Measurements from ENCODE around the gene INPP5A.
A peak's percentile ranks its signal among the peaks of the same experiment; 100 is the strongest.
"Not testable (repeated sequence)": the region's sequence is repeated elsewhere in the genome, so short reads cannot be mapped to it uniquely, and the experiment has no call there.

The INPP5A gene

DNA sequence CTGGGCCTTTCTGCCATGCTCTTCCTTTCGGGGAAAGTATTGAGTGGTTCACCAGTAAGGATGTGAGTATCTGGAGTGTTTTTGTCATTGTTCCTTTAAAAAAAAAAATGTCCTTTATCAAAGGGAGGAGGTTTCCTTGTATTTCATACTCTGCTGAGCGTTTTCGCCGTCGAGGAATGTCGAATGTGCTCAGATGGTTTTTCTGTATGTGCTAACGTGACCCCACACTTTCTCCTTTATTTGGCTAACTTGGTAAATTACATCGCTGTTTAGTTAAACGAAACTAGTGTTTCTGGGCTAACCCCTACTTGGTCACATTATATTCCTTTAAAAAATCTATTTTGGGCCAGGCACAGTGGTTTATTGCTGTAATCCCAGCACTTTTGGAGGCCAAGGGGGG is 45.9 kb downstream of the INPP5A start:
- ATAC-seq = no peak

DNA sequence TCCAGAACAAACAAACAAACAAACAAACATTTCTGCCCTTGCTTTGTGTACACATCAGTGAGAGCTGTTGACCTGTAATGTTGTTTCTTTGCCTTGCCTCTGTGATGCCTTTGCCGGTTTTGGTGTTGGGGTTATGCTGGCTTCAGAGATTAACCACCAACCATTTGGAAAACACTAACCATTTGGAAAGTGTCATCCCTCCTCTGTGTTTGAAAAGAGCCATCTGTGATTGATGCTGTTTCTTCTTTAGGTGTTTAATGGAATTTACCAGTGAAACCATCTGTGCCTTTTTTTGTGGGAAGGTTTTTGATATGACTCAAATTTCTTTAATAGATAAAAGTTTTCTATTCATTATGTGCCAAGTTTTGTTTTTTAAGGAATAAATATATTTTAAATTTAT is 46.5 kb downstream of the INPP5A start:
- ATAC-seq = no peak

DNA sequence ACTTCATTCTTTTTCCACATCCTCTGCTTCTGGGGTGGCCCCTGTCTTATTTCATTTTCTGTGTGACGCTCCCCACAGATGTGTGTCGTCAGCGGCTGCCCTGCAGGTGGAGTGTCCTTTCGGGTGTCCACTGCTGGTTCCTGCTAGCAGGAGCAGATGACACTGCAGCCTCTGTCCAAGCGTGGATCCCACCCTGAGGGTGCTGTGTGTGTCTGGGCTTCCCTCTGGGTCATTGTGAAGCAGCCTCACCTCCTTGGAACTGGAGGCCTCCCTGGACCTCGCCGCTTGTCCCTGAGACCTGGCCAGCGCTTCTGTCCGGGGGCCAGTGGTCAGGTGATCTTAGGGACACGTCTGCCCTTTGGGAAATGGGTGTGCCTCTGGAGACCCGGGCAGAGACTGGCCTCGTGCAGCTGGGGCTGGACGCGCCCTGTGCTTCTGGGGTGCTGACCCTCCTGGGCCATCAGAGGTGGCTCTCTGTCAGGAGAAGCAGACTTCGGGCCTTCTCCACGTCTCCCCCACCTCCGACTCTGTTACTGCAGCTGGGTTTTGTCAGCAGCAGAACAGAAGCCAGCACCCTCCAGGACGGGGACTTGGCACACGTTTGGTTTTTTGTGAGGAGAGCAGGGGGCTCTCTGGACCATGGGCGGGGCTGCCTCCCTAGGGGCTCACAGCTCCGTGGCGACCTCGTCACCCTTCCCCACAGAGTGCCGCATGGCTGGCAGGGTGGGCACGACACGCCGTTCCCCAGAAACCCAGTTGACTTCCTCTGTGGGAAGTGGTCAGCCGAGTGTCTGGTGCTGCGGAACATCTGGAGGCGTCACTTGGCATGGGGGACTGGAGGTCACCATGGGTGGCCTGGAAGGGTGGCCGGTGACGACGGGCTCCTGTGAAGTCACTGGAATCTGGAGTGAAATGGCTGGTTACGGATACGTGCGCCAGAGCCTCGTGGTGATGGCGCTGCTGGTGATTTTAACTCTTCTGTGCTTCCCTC is 48.4 kb downstream of the INPP5A start:
- ATAC-seq = no peak

DNA sequence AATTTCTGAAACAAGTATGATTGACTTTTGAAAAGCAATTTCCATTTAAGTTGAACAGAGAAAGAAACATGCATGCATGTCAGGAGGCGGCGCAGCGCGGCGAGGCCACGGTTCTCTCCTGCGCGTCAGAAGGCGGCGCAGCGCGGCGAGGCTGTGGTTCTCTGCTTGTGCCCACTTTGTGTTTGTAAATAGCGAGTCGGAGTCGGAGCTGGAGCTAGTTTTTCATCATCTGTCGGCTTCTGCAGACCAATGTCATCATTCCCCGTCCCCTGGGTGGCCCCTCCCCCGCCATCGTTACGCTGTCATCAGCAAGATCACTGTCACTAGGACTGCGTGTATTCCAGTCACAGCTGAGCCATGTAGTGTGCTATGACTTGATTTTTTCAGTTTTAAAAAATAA is 49.2 kb downstream of the INPP5A start:
- no peak for ATAC-seq

DNA sequence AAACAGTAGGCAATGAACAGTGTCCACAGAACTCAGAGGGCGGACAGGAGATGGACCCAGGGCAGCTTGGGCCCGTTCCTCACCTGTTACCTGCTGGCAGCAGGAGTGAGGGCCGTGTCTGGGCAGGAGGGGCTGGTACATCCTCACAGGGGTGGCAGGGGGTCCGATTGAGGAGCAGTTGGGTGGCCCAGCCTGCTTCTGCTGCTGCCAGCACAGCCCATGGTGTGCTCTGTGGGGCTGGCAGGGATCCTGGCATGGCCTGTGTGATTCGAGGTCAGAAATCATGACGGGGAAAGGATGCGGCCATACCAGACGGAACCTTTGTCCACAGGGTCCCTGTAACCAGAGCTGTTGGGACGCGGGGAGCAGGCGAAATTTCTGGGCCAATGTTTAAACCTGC is 49.6 kb downstream of the INPP5A start:
- no peak for ATAC-seq

DNA sequence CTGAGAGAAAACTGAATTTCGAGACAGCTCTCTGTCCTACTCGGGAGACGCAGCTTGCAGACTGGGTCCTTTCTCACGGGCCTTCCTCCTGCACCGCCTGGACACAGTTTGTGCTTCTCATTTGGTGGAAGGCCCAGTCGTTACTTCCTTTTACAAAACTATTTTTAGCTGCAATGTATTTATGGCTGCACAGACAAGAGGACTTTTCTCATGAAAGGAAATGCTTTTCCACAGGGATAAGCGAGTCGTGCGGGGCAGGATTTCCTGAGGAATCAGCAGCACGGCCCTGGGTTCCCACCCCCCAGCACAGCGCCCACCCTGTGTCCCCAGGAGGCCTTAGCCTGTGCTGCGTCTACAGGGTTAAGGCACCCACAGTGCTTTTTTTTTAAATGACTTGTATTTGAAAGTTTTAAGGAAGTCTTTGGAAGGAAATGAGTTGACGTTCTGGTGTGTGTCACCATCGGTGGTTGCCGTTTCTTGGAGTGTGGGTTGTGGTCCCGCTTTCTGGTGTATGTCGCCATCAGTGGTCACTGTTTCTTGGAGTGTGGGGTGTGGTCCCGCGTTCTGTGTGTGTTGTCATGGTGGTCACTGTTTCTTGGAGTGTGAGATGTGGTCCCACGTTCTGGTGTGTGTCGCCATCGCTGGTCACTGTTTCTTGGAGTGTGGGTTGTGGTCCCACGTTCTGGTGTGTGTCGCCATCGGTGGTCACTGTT is 50.9 kb downstream of the INPP5A start:
- ATAC-seq = peak; percentile 4 to 19

DNA sequence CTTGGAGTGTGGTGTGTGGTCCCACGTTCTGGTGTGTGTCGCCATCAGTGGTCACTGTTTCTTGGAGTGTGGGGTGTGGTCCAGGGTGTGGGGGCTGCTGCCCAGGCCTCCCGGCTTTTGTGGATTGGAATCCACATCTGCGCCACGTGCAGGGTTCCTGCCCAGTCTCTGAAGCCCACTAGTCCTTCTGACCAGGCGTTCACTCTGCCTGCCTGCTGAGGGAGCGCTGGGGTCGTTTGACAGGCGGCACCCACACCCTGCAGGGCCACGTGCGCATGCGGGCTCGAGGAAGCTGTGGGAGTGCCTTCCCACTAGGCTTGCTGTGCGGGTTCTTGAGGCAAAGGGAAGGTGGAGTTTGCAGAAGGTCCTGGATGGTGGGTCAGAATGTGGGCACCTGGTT is 51.4 kb downstream of the INPP5A start:
- ATAC-seq = no peak

DNA sequence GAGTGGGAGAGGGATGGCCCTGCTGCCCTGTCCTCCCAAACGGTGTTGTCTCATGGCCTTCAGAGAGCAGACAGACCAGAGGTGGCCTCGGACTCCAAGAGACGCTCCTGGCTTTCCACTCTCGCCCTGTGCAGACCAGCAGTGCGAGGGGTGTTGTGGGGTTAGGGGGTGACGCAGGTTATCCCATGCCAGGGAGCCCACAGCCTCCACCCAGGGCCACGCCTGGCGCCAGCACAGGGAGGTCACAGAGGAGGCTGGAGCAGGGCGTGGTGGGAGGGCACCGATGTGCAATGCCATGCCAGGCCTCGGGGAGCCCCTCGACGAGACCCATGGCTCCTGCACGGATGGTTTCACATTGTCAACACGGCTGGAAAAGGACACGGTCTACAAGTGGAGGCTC is 52.1 kb downstream of the INPP5A start:
- no peak for ATAC-seq

DNA sequence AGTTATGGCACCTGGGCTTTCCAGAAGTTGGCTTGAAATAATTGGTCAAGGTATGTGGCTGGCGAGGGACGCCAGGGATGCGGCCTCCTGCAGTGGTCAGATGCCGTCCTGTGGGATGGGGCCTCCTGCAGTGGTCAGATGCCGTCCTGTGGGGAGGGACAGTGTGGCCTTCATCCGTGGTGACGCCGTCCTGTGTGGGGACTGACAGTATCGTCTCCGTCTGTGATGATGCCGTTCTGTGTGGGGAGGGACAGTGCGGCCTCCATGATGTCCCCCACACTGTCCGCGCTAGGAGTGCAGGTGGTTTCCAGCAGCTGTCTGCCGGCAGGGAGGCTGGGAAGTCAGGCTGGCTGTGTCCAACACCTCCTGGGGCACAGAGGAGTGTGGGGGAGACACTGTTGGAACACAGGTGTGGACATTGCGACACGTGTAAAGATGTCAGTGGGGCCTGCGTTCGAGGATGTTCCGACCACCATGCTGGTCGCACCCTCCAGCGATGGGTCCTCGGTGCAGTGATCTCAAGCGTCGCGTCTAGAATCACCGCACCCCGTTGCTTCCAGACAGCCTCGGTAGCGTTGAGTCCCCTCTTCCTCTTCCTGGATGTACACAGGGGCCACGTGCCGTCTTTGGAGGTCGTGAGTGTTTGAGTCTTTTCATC is 52.6 kb downstream of the INPP5A start:
- no peak for ATAC-seq

DNA sequence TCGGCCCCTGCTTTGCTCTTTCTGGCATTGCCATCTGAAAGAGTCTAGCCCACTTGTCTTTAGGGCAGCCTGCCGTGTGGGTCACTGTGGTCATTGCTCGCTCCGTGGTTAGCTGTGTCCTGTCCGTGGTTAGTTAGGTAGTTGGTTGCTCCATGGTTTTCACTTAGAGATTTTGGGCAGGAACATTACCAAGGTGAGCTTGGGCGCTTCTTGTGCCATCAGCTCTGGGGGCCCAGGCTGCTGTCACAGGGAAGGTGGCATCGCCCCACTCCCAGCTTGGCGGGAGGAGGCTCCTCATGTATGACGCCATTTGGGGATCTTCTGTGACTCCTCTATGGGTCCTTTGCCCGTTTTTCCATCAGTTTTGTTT is 53.1 kb downstream of the INPP5A start:
- no peak for ATAC-seq

DNA sequence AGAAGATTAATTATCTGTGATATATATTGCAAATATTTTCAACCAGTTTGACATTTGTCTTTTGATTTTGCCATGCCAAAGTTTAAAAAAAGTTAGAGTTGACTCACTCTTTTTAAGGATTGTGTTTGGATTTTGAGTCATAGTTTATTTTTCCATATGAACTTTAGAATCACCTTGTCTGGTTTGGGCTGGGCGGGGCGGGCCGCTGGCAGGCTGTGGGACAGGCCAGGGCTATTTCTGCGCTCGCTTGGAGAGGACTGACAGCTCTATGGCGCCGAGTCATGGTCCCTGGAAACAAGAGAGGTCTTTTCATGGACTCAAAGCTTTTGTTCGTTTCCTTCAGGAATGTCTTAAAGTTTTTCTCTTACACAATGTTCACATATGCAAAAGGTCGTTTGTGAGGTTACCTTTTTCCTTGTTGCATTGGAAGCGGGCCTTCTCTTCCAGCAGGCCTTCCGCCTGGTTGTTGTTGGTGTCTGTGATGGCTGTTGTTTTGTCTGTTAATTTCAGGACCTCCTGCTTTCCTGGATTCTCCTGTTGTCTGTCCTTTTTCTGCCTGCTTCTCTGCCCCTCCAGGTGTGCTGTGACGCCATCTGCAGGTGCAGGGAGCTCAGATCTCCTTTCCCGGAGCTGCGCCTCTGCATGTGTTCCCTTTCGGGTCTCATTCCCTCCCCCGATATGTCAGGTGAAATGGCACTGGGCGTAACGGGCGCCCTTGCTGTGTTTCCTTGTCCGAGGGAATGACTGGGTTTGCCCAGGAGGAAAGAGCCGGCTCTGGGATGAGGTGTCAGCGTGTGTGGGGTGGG is 53.8 kb downstream of the INPP5A start:
- no peak for ATAC-seq

DNA sequence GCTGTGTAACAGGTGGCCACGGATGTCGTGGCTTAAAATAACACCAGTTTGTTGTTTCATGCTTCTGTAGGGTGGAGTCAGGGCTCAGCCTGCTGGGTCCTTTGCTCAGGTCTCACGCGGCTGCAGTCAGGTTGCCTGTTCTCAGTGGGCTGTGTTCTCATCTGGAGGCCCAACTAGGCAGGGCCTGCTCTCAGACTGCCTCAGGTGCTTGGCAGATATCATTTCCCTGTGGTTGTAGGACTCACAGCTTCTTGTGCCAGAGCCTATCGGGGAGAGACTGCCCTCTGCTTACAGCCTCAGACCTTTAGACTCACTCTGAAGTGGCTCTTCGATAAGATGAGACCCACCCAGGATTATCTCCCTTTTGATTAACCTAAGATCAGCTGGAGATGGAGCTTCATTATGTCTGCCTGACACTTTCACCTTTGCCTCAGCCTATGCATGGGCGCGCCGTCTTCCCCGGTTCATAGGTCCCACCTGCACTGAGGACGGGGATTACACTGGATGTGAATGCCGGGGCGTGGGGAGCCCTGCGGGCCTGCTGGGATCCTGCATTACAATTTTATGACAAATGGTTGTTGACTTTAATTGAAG is 55.3 kb downstream of the INPP5A start:
- ATAC-seq = no peak

DNA sequence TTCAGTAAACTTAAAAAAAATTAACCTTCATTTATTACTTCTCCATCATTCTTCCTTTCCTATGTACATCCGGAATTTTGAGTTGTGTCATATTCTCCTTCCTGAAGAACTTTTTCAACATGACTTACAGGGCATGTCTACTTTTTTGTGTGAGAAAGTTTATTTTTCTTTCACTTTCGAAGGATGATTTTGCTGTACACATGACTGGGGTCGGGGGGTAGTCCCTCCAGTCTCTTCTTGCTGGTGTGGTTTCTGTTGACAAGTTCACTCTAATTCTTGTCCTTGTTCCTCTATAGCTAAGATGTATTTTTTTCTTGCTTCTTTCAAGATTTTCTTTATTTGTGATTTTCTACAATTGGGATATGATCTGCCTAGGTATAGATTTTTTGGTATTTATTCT is 55.8 kb downstream of the INPP5A start:
- peak; percentile 80 to 87 for ATAC-seq

DNA sequence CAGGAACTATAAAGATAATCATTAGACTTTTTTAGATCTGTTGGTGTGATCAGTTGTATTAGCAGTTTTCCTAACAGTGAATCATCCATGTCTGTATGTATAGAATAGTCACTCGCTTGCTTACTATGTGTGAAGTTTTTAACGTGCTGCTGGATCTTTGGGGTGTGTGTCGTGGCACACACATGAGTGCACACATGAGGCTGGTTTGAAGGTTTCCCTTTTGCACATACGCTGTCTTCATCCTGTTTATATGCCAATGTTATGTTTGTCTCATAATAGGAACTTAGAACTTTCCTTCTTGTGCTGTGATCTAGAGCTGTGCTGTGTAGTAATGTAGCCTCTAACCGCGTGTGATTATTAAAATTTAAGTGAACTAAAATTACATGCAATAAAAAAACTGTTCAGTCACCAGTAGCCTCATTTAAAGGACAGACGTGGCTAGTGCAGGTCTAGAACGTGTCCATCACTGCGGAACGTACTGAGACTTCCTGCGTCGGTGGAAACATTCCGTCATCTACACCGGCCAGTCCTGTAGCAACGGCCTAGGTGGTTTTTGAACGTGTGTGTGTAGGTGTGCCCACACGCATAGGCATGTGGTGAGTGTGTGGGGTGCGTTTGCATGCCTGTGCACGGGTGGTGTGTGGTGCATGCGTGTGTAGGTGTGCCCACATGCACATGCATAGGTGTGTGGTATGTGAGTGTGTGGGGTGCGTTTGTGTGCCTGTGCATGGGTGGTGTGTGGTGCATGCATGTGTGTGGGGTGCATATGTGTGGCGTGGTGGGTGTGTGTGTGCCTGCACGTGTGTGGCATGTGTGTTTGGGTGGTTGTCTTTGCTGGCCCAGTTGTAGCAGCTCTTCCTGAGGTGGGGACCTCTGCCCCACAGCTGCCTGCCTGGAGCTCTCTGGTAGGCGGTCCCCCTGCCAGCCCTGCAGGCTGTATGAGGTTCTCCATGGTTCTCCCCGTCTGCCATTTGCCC is 56.6 kb downstream of the INPP5A start:
- peak; percentile 54 to 63 for ATAC-seq

DNA sequence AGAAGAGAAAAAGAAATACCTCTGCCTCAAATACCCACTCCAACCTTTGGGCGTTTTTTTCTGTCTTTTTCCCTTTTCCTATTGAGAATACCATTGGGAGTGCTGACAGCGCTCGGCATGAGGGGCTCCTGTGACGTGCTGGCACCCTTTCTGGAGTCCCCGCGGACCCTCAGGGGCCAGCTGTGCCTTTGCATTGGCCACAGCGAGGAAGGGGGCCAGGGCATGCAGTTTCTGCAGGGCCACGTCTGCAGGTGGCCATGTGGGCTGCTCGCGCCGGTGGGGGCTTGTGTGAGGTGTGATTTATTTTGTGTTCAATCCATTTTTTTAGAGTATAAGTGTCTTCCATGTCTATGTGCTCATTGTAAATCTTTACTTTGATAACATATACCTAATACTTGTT is 57.4 kb downstream of the INPP5A start:
- no peak for ATAC-seq

DNA sequence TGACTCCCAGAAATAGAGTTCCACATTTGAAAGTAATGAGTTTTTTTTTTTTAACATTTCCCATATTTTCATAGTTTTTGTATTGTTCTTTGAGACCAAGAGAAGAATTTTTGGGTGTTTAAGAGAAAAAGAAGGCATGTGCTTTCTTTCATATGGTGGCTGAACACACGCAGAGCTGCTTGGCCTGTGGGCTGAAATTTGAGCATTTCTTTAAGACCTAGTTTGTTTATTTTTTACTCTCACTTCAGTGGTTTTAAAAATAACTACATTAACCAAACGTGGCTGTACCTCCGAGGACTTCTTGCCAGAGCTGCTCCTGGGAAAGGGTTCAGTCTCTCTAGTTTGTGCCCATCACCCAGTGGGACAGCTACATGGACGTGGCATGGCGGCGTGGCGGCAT is 58.3 kb downstream of the INPP5A start:
- ATAC-seq = no peak

DNA sequence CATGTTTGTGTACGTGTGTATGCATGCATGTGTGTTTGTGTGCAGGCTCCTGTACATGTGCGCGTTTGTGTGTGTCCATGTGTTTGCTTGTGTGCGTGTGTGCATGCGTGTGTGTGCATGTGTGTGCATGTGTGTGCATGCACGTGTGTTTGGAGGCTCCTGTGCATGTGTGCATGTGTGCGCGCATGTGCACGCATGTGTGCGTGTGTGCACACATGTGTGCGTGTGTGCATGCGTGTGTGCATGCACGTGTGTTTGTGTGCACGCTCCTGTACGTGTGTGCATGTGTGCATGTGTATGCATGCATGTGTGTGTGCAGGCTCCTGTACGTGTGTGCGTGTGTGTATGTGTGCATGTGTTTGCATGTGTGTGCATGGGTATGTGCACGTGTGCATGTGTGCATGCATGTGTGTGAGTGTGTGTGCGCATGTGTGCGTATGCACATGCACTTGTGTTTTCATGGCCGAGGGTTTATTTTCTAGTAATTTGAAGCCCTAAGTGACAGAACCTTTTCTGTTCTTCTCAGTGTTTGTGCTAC is 59.2 kb downstream of the INPP5A start:
- ATAC-seq = no peak

DNA sequence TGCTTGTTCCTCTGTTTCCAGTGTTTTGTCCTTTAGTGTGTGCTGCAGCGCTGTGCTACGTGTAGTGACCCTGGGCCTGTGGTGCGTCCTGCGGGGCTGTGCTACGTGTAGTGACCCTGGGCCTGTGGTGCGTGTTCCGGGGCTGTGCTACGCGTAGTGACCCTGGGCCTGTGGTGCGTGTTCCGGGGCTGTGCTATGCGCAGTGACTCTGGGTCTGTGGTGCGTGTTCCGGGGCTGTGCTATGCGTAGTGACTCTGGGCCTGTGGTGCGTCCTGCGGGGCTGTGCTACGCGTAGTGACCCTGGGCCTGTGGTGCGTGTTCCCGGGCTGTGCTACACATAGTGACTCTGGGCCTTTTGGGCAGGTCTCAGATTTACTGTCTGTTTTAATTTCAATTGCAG is 60.1 kb downstream of the INPP5A start:
- ATAC-seq = no peak

DNA sequence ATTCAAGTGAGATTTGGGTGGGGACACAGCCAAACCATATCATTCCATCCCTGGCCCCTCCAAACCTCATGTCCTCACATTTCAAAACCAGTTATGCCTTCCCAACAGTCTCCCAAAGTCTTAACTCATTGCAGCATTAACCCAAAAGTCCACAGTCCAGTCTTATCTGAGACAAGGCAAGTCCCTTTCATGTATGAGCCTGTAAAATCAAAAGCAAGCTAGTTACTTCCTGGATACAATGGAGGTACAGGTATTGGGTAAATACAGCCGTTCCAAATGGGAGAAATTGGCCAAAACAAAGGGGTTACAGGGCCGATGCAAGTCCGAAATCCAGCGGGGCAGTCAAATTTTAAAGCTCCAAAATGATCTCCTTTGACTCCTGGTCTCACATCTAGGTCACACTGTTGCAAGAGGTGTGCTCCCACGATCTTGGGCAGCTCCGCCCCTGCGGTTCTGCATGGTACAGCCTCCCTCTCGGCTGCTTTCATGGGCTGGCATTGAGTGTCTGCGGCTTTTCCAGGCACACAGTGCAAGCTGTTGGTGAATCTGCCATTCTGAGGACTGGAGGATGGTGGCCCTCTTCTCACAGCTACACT is 61.5 kb downstream of the INPP5A start:
- ATAC-seq = not testable (repeated sequence)

DNA sequence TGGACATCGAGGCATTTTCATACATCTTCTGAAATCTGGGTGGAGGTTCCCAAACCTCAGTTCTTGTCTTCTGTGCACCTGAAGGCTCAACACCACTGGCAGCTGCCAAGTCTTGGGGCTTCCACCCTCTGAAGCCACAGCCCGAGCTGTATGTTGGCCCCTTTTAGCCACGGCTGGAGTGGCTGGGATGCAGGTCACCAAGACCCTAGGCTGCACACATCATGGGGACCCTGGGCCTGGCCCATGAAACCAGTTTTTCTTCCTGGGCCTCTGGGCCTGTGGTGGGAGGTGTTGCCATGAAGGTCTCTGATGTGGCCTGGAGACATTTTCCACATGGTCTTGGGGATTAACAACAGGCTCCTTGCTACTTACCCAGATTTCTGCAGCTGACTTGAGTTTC is 62.1 kb downstream of the INPP5A start:
- no peak for ATAC-seq
